Tibial nerve (tissue), 4 donors: ENCODE results near the gene SOWAHA. TPM values are rescaled to one million over a fixed set of nuclear protein-coding genes. Genes with fewer than 3 reads are reported as not detected.
A peak's percentile ranks its signal among the peaks of the same experiment; 100 is the strongest.

Experiments used
- DNase-seq, 2 donors: peaks; one replicate each; pipeline ENCODE4 v3.0.0-alpha.2; 2019; ENCODE audit warnings: low spot score in 2 of 2
- H3K27ac ChIP-seq, 4 donors: fragments of 200-600 bp; sonication (generic) in 3 of 4; one replicate each; pipeline ENCODE4 v1.5.1; 2017 to 2019; ENCODE audit warnings: mild to moderate bottlenecking in 1 of 4
- H3K27me3 ChIP-seq, 2 donors: fragments of 200-600 bp; sonication (generic) in 1 of 2; one replicate each; pipeline versions ENCODE4 v1.5.1 to v1.6.0; 2017 to 2019
- H3K36me3 ChIP-seq, 3 donors: fragments of 200-600 bp; sonication (generic); one replicate each; pipeline ENCODE4 v1.5.1; 2018 to 2019
- H3K4me1 ChIP-seq, 4 donors: fragments of 200-600 bp; sonication (generic) in 3 of 4; one replicate each; pipeline ENCODE4 v1.5.1; 2017 to 2019
- H3K4me3 ChIP-seq, 4 donors: fragments of 200-600 bp; sonication (generic) in 3 of 4; one replicate each; pipeline ENCODE4 v1.5.1; 2017 to 2019; ENCODE audit warnings: mild to moderate bottlenecking in 1 of 4, moderate library complexity in 1 of 4
- H3K9me3 ChIP-seq, 4 donors: fragments of 200-600 bp; sonication (generic) in 3 of 4; one replicate each; pipeline ENCODE4 v1.5.1; 2017 to 2019
- CTCF ChIP-seq, 5 experiments: fragments of 200-600 bp in 3 of 5; fragments of 450-650 bp in 2 of 5; sonication (generic) in 3 of 5; IDR thresholded peaks; one replicate each; pipeline ENCODE4 v1.5.1; 2016 to 2019; ENCODE audit warnings: antibody characterized with exemption in 5 of 5, mild to moderate bottlenecking in 3 of 5, moderate library complexity in 2 of 5
- EP300 ChIP-seq, 2 donors: sonication (generic); formaldehyde crosslinking; IDR thresholded peaks; one replicate each; pipeline ENCODE4 v1.6.1; 2017; ENCODE audit warnings: antibody characterized with exemption in 2 of 2, mild to moderate bottlenecking in 1 of 2
- POLR2A ChIP-seq, 2 donors: fragments of 450-650 bp; IDR thresholded peaks; one replicate each; pipeline ENCODE4 v1.6.1; 2017; ENCODE audit warnings: antibody characterized with exemption in 2 of 2, mild to moderate bottlenecking in 2 of 2, moderate library complexity in 2 of 2
- WGBS, 2 donors: methylation state at CpG; one replicate each; pipeline ENCODE4 v1.1.5; 2018; 5-methylcytosine and 5-hydroxymethylcytosine counted together
- small RNA-seq: library from RNA; depleted of rRNA; stranded (forward); fragments of <200 nt; gene quantifications from one replicate; pipeline ENCODE3, GENCODE V24; 2016
- total RNA-seq, 4 donors: library from RNA; depleted of rRNA; stranded (reverse); fragments of >200 nt; gene quantifications; one replicate each; pipeline ENCODE4 v1.1.0, GENCODE V29; 2016

Gene SOWAHA
- total RNA-seq, 4 donors from 2014 or later, result 0.44 to 2.9 (median 0.99) TPM

DNA sequence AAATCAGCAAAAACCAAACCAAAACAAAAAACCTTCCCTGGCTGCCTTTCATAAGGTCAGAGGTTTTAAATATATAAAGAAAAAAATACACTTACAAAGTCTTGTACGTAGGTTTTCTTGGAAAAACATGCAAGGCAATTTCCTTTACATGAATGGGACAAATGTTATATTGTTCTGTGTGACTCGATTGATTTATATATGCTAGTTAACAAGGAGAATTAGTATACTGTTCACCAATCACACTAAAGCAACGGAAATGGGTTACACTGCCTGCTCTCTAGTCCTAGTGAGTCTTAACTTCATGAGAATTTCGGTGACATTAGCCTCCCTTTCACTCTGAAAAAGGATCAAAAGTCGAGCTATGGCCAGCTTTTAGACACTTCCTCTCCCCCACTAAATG, 47.6 kb downstream of the SOWAHA start:
- no peak for TF ChIP-seq POLR2A (IDR thresholded peaks at IDR 0.05)
- TF ChIP-seq CTCF (IDR thresholded peaks at IDR 0.05), result no peak
- TF ChIP-seq EP300 (IDR thresholded peaks at IDR 0.05), result no peak
- DNase-seq, result no peak
- Histone ChIP-seq H3K9me3 (no peaks in the 10 kb centered on the region), H3K4me1 (peaks cover 0 to 5% (median 1%) of the 10 kb centered on the region in 4 donors), H3K36me3 (no peaks in the 10 kb centered on the region), H3K4me3 (no peak overlapping the region), H3K27ac (no peak overlapping the region), H3K27me3 (no peaks in the 10 kb centered on the region)
- 31 to 40% methylated on average over 5 of the region's 5 CpGs for WGBS, 2 donors

DNA sequence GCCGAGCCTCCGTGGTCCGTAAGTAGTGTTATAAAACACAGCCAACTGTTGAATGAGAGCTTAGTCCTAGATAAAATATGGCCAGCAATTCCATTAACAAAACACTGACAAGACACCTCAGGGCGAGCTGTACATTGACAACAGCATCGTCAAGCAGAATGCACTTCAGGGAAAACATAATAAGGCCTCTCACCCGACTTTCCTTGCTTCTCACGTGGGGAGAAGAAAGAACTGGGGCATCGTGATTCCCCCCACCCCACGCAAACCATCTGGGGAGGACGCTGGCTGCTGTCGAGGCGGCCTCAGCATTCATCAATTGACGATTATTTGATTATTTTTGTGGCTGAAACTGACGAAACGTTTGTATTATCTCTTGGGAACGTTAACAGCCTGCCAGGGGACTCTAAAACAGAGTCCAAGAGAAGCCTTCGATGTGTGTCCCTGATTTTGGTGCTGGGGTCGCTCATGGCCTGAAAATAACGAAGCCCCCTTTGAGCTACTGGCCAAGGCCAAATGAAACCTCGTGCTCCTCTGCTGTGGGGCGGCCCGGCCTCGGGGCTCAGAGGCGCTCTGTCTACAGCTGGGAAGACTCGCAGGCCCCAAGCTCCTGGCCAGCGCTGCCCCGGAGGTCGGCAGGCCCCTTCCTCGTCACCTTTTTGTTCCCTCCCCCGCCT, 52.7 kb downstream of the SOWAHA start:
- Histone ChIP-seq H3K27ac (peak overlapping the region; percentile 91 to 96 (median 95)), H3K27me3 (no peaks in the 10 kb centered on the region), H3K4me1 (peaks cover 0 to 26% (median 5%) of the 10 kb centered on the region in 4 donors), H3K9me3 (no peaks in the 10 kb centered on the region), H3K4me3 (peak overlapping the region; percentile 62 to 88 (median 86)), H3K36me3 (peaks cover 0 to 32% (median 0%) of the 10 kb centered on the region in 3 donors)
- DNase-seq, result no peak
- TF ChIP-seq CTCF (IDR thresholded peaks at IDR 0.05) (no peak), EP300 (IDR thresholded peaks at IDR 0.05) (no peak), POLR2A (IDR thresholded peaks at IDR 0.05) (no peak)
- 25 to 28% methylated on average over 30 of the region's 30 CpGs for WGBS, 2 donors

Small RNA genes lying within 50 kb of the gene (small RNA-seq; reads per million reads assigned to genes)
- not detected for gene RNA5SP192

Other genes with a start within 250 kb of the SOWAHA start
- under 1 TPM in 2 of 4 donors, not detected in 2; 0.44 to 0.98 TPM for gene IL13, start 155.1 kb upstream of the SOWAHA start, total RNA-seq
- not detected for gene IL4, start 139.3 kb upstream of the SOWAHA start, total RNA-seq
- 10 to 100 TPM in 3 of 4 donors, 1 to 10 TPM in 1; 8.4 to 11.6 (median 10.7) TPM for gene KIF3A, start 75.8 kb upstream of the SOWAHA start, total RNA-seq
- not detected for gene CCNI2, start 65.9 kb upstream of the SOWAHA start, total RNA-seq
- gene SEPTIN8, start 36.1 kb upstream of the SOWAHA start, total RNA-seq, result 10 to 100 TPM; 38.5 to 48.3 (median 44.2) TPM
- 10 to 100 TPM; 29.1 to 67.5 (median 38.5) TPM for gene SHROOM1, start 17.3 kb downstream of the SOWAHA start, total RNA-seq
- under 1 TPM in 2 of 4 donors, not detected in 2; 0.44 to 0.60 TPM for gene GDF9, start 53.2 kb downstream of the SOWAHA start, total RNA-seq
- gene UQCRQ, start 53.3 kb downstream of the SOWAHA start, total RNA-seq, result 100 to 1,000 TPM in 3 of 4 donors, 10 to 100 TPM in 1; 69.8 to 143 (median 118) TPM
- gene LEAP2, start 60.4 kb downstream of the SOWAHA start, total RNA-seq, result 1 to 10 TPM; 1.7 to 3.9 (median 2.5) TPM
- gene AFF4, start 150.3 kb downstream of the SOWAHA start, total RNA-seq, result 10 to 100 TPM; 70.5 to 85.3 (median 73.2) TPM
- 1 to 10 TPM; 7.4 to 9.0 (median 8.3) TPM for gene ZCCHC10, start 213.2 kb downstream of the SOWAHA start, total RNA-seq
- 10 to 100 TPM; 32.8 to 48.3 (median 45.4) TPM for gene HSPA4, start 238.7 kb downstream of the SOWAHA start, total RNA-seq